Measurements from ENCODE around the gene BCL2L15. TPM values are rescaled to one million over a fixed set of nuclear protein-coding genes. Genes with fewer than 3 reads are reported as not detected.

BCL2L15 gene
- total and polyA plus RNA-seq, 2 of the 13 experiments (the other 11 are each of a cell fraction or from before 2014, with no cell fraction given), result 0.03 to 0.27 TPM

- H3K36me3 ChIP-seq (replicated peaks in 1 of 2; ENCODE audit: control insufficient read depth in 1 of 2, insufficient read depth in 2 of 2, low read length in 2 of 2), result peaks cover 3 to 21% of the 10 kb centered on the region in 2 experiments; a peak in 3 of 5 replicates
- H3K9ac ChIP-seq (ENCODE audit: insufficient read depth, low read depth, low read length), result no peak overlapping the region
- in situ Hi-C loops (cut with HindIII; ENCODE audit: extremely low pct_ligation_motif_present, low pct_unique_long_range_greater_than_20kb), result no loop called here
- FAIRE-seq (no peak), ATAC-seq (no peak), DNase-seq (ENCODE audit: low spot score) (no peak)
- POLR2A ChIA-PET, result no interaction called here
- H3K27ac ChIP-seq (ENCODE audit: extremely low read length, insufficient read depth, low read length), result no peak overlapping the region
- no peaks in the 10 kb centered on the region for H3K27me3 ChIP-seq (ENCODE audit: control insufficient read depth in 1 of 2, insufficient read depth in 2 of 2, low read length in 2 of 2)
- H3K79me2 ChIP-seq (ENCODE audit: insufficient read depth, low read length), result no peaks in the 10 kb centered on the region
- TF ChIP-seq ZNF121 (CRISPR knock-in tag; IDR thresholded peaks at IDR 0.05) (peak; percentile 92), CEBPZ (IDR thresholded peaks at IDR 0.05; ENCODE audit: low read length) (no peak)
- no peak overlapping the region for H3K4me2 ChIP-seq (ENCODE audit: low read depth, low read length)
- CTCF ChIA-PET (ENCODE audit: low intra/inter-chr PET ratio, low total read pairs), result no interaction called here
- BruUV-seq (replicated peaks), result no TSS peak
- 83% methylated on average over 3 of the region's 3 CpGs for WGBS (ENCODE audit: low lambda C conversion rate)
- no peaks in the 10 kb centered on the region for H3K9me3 ChIP-seq (ENCODE audit: low read length)
- intact Hi-C loops (cut with micrococcal nuclease; ENCODE audit: unreplicated experiment), result no loop called here
- H4K20me1 ChIP-seq (ENCODE audit: insufficient read depth, low read length), result no peaks in the 10 kb centered on the region
- H3K4me3 ChIP-seq (replicated peaks in 1 of 3; ENCODE audit: insufficient read depth in 1 of 3, low read depth in 2 of 3, low read length in 3 of 3), result no peak overlapping the region
- no peak overlapping the region for H2AFZ ChIP-seq (ENCODE audit: low read length)
- H3K4me1 ChIP-seq (ENCODE audit: insufficient read depth, low read length), result no peaks in the 10 kb centered on the region
Observed at GRCh38 chr1:113893267-113893666, 5.9 kb upstream of the BCL2L15 start.

GRCh38 chr1:113891631-113892220 is 4.3 kb upstream of the BCL2L15 start:
- POLR2A ChIA-PET, result no interaction called here
- TF ChIP-seq ZBTB37 (CRISPR knock-in tag; IDR thresholded peaks at IDR 0.05) (no peak), ZMYM3 (CRISPR knock-in tag; IDR thresholded peaks at IDR 0.05) (no peak), TBX2 (CRISPR knock-in tag; IDR thresholded peaks at IDR 0.05; ENCODE audit: borderline replicate concordance) (no peak), ZBTB14 (CRISPR knock-in tag; IDR thresholded peaks at IDR 0.05) (no peak), ASH2L (IDR thresholded peaks at IDR 0.05; ENCODE audit: insufficient read length, low read depth, low read length) (no peak), MED13 (CRISPR knock-in tag; IDR thresholded peaks at IDR 0.05) (no peak), MBNL3 (CRISPR knock-in tag; conservative IDR thresholded peaks at IDR 0.05) (no peak), ZNF224 (CRISPR knock-in tag; IDR thresholded peaks at IDR 0.05) (no peak), SALL1 (CRISPR knock-in tag; IDR thresholded peaks at IDR 0.05) (no peak), CAMTA2 (CRISPR knock-in tag; IDR thresholded peaks at IDR 0.05; ENCODE audit: borderline replicate concordance) (no peak), RXRB (CRISPR knock-in tag; IDR thresholded peaks at IDR 0.05; ENCODE audit: borderline replicate concordance) (no peak)

More at GRCh38 chr1:113891631-113892220, 4.3 kb upstream of the BCL2L15 start:
- Histone ChIP-seq H4K20me1 (ENCODE audit: insufficient read depth, low read length) (no peaks in the 10 kb centered on the region), H3K9ac (ENCODE audit: insufficient read depth, low read depth, low read length) (no peak overlapping the region), H3K79me2 (ENCODE audit: insufficient read depth, low read length) (no peaks in the 10 kb centered on the region), H3K4me3 (replicated peaks in 1 of 3; ENCODE audit: insufficient read depth in 1 of 3, low read depth in 2 of 3, low read length in 3 of 3) (no peak overlapping the region), H3K4me2 (ENCODE audit: low read depth, low read length) (no peak overlapping the region), H3K9me3 (ENCODE audit: low read length) (no peaks in the 10 kb centered on the region), H2AFZ (ENCODE audit: low read length) (no peak overlapping the region), H3K27ac (ENCODE audit: extremely low read length, insufficient read depth, low read length) (no peak overlapping the region), H3K36me3 (replicated peaks in 1 of 2; ENCODE audit: control insufficient read depth in 1 of 2, insufficient read depth in 2 of 2, low read length in 2 of 2) (peaks cover 3 to 13% of the 10 kb centered on the region in 2 experiments; a peak in 2 of 5 replicates), H3K4me1 (ENCODE audit: insufficient read depth, low read length) (no peaks in the 10 kb centered on the region), H3K27me3 (ENCODE audit: control insufficient read depth in 1 of 2, insufficient read depth in 2 of 2, low read length in 2 of 2) (no peaks in the 10 kb centered on the region)
- DNase-seq (ENCODE audit: low spot score), result no peak
- no TSS peak for BruUV-seq (replicated peaks)
- WGBS (ENCODE audit: low lambda C conversion rate), result 97% methylated on average over 11 of the region's 11 CpGs
- CTCF ChIA-PET (ENCODE audit: low intra/inter-chr PET ratio, low total read pairs), result no interaction called here
- intact Hi-C loops (cut with micrococcal nuclease; ENCODE audit: unreplicated experiment), result no loop called here
- FAIRE-seq, result no peak
- ATAC-seq, result no peak
- in situ Hi-C loops (cut with HindIII; ENCODE audit: extremely low pct_ligation_motif_present, low pct_unique_long_range_greater_than_20kb), result no loop called here

All from HepG2 (cell line).